H1 (cell line): ENCODE results near the gene OBP2B. TPM values are rescaled to one million over a fixed set of nuclear protein-coding genes. Genes with fewer than 3 reads are reported as not detected.

Source experiments
- CTCF ChIA-PET: fragments of 300-600 bp; sonication (Branson Sonifier 250); formaldehyde crosslinking; loops from one replicate; lab custom pipeline; 2021; ENCODE audit not compliant: partially characterized antibody; lab: Charles Lee
- POLR2A ChIA-PET: fragments of 300-600 bp; sonication (Branson Sonifier 250); formaldehyde crosslinking; loops from one replicate; lab custom pipeline; 2021; ENCODE audit warnings: inconsistent platforms; ENCODE audit not compliant: partially characterized antibody; lab: Charles Lee
- DNase-seq, 2 experiments: peaks; one replicate each; pipeline versions ENCODE4 v3.0.0 to v3.0.0-alpha.2; 2010 to 2022; ENCODE audit warnings: low spot score in 2 of 2, low read depth in 1 of 2, mixed read lengths in 1 of 2
- FAIRE-seq: peaks from 2 replicates; lab custom pipeline; 2011; peaks lifted over from hg19 to GRCh38; lab: Jason Lieb, UNC
- H2AFZ ChIP-seq: 2 replicates; pipeline ENCODE4 v1.8.1; 2012; ENCODE audit warnings: low read length, inconsistent platforms
- H2AK5ac ChIP-seq: 2 replicates; pipeline ENCODE4 v1.6.1; 2013; ENCODE audit warnings: low read depth, low read length
- H2BK120ac ChIP-seq: replicated peaks from 2 replicates; pipeline ENCODE3; 2013; ENCODE audit warnings: low read depth, low read length, inconsistent platforms
- H2BK12ac ChIP-seq: 2 replicates; pipeline ENCODE4 v1.6.1; 2013; ENCODE audit warnings: low read depth, low read length
- H2BK15ac ChIP-seq: 2 replicates; pipeline ENCODE4 v1.6.1; 2013; ENCODE audit warnings: low read length
- H2BK20ac ChIP-seq: 2 replicates; pipeline ENCODE4 v1.6.1; 2013; ENCODE audit warnings: low read length
- H2BK5ac ChIP-seq: 2 replicates; pipeline ENCODE4 v1.6.1; 2013; ENCODE audit warnings: low read depth, low read length
- H3K14ac ChIP-seq: 2 replicates; pipeline ENCODE4 v1.6.1; 2013; ENCODE audit warnings: inconsistent platforms; ENCODE audit not compliant: insufficient read length
- H3K18ac ChIP-seq: 2 replicates; pipeline ENCODE4 v1.6.1; 2013; ENCODE audit warnings: low read length; ENCODE audit errors: extremely low read depth
- H3K23ac ChIP-seq: 2 replicates; pipeline ENCODE4 v1.6.1; 2013; ENCODE audit warnings: inconsistent platforms; ENCODE audit not compliant: insufficient read length
- H3K23me2 ChIP-seq: 2 replicates; pipeline ENCODE4 v1.6.1; 2013; ENCODE audit warnings: low read depth, low read length
- H3K27ac ChIP-seq: 2 replicates; pipeline ENCODE4 v1.6.1; 2011; ENCODE audit warnings: low read depth, low read length, inconsistent platforms
- H3K27me3 ChIP-seq, 4 experiments: replicated peaks in 1 of 4; 1 replicate in 1 of 4; 2 replicates in 3 of 4; pipeline versions ENCODE4 v1.6.1 to v1.8.1; 2011 to 2013; ENCODE audit warnings: low read length in 3 of 4, mild to moderate bottlenecking in 3 of 4, inconsistent platforms in 2 of 4, mixed read lengths in 2 of 4, moderate library complexity in 1 of 4; ENCODE audit not compliant: control insufficient read depth in 3 of 4, insufficient read depth in 3 of 4; ENCODE audit errors: extremely low read depth in 1 of 4
- H3K36me3 ChIP-seq, 4 experiments: 2 replicates each; pipeline versions ENCODE4 v1.6.1 to v1.8.1; 2011 to 2013; ENCODE audit warnings: mild to moderate bottlenecking in 4 of 4, low read length in 3 of 4, moderate library complexity in 2 of 4, control low read depth in 1 of 4, inconsistent platforms in 1 of 4; ENCODE audit not compliant: insufficient read depth in 4 of 4, control insufficient read depth in 2 of 4
- H3K4ac ChIP-seq: replicated peaks from 2 replicates; pipeline ENCODE3; 2013; ENCODE audit warnings: low read length, low read depth, mixed read lengths, inconsistent platforms; ENCODE audit not compliant: insufficient read length
- H3K4me1 ChIP-seq, 4 experiments: replicated peaks in 1 of 4; 1 replicate in 1 of 4; 2 replicates in 3 of 4; pipeline versions ENCODE4 v1.6.1 to v1.8.1; 2011 to 2013; ENCODE audit warnings: low read length in 3 of 4, inconsistent platforms in 2 of 4, mixed read lengths in 1 of 4; ENCODE audit not compliant: insufficient read depth in 4 of 4, control insufficient read depth in 3 of 4
- H3K4me2 ChIP-seq, 2 experiments: 2 replicates each; pipeline versions ENCODE4 v1.6.1 to v1.8.1; 2011 to 2013; ENCODE audit warnings: low read depth in 2 of 2, low read length in 2 of 2, control low read depth in 1 of 2, inconsistent platforms in 1 of 2, mild to moderate bottlenecking in 1 of 2; ENCODE audit not compliant: insufficient read depth in 1 of 2
- H3K4me3 ChIP-seq, 4 experiments: fragments of 200-600, 300-600 bp in 1 of 4; sonication (generic), shearing (Covaris generic), sonication (Bioruptor Twin) in 1 of 4; 2 replicates each; pipeline versions ENCODE4 v1.5.1 to v1.8.1; 2011 to 2016; ENCODE audit warnings: low read length in 4 of 4, low read depth in 3 of 4, control low read depth in 2 of 4, inconsistent platforms in 2 of 4, mild to moderate bottlenecking in 2 of 4, mixed read lengths in 1 of 4, moderate library complexity in 1 of 4; ENCODE audit not compliant: insufficient read depth in 2 of 4; ENCODE audit errors: extremely low read depth in 1 of 4
- H3K56ac ChIP-seq: replicated peaks from 2 replicates; pipeline ENCODE3; 2013; ENCODE audit warnings: low read depth, mild to moderate bottlenecking, mixed read lengths, low read length, inconsistent platforms; ENCODE audit not compliant: insufficient read length
- H3K79me1 ChIP-seq: 2 replicates; pipeline ENCODE4 v1.6.1; 2013; ENCODE audit warnings: low read depth, low read length, control low read depth
- H3K79me2 ChIP-seq, 2 experiments: 2 replicates each; pipeline versions ENCODE4 v1.6.1 to v1.8.1; 2012 to 2013; ENCODE audit warnings: low read length in 2 of 2, mild to moderate bottlenecking in 2 of 2, inconsistent platforms in 1 of 2; ENCODE audit not compliant: insufficient read depth in 2 of 2, control insufficient read depth in 1 of 2
- H3K9ac ChIP-seq, 4 experiments: replicated peaks in 1 of 4; 1 replicate in 1 of 4; 2 replicates in 3 of 4; pipeline versions ENCODE4 v1.6.1 to v1.8.1; 2011 to 2013; ENCODE audit warnings: low read depth in 3 of 4, low read length in 3 of 4, control low read depth in 2 of 4, mild to moderate bottlenecking in 2 of 4, moderate library complexity in 2 of 4, inconsistent platforms in 1 of 4; ENCODE audit errors: extremely low read depth in 1 of 4
- H3K9me3 ChIP-seq, 2 experiments: 2 replicates each; pipeline versions ENCODE4 v1.6.1 to v1.8.1; 2012 to 2013; ENCODE audit warnings: mild to moderate bottlenecking in 2 of 2, moderate library complexity in 2 of 2, control low read depth in 1 of 2, inconsistent platforms in 1 of 2, low read depth in 1 of 2, low read length in 1 of 2, mixed read lengths in 1 of 2; ENCODE audit not compliant: insufficient read depth in 2 of 2
- H4K20me1 ChIP-seq, 2 experiments: replicated peaks in 1 of 2; 2 replicates each; pipeline versions ENCODE3 to v1.8.1; 2011 to 2013; ENCODE audit warnings: inconsistent platforms in 2 of 2, low read length in 2 of 2, mild to moderate bottlenecking in 1 of 2; ENCODE audit not compliant: insufficient read depth in 2 of 2, control insufficient read depth in 1 of 2
- H4K5ac ChIP-seq: 2 replicates; pipeline ENCODE4 v1.6.1; 2013; ENCODE audit warnings: low read length, low read depth, mixed read lengths, inconsistent platforms; ENCODE audit not compliant: insufficient read length
- H4K8ac ChIP-seq: 2 replicates; pipeline ENCODE4 v1.8.0; 2013; ENCODE audit warnings: mild to moderate bottlenecking, moderate library complexity, low read length, inconsistent platforms; ENCODE audit not compliant: insufficient read depth; ENCODE audit errors: extremely low read depth
- H4K91ac ChIP-seq: replicated peaks from 2 replicates; pipeline ENCODE3; 2013; ENCODE audit warnings: low read length, mixed read lengths, inconsistent platforms; ENCODE audit not compliant: insufficient read length
- BACH1 ChIP-seq: IDR thresholded peaks from 2 replicates; pipeline ENCODE4 v1.6.1; 2012; ENCODE audit warnings: low read length, improper control_type of control experiment
- CTBP2 ChIP-seq: IDR thresholded peaks from 2 replicates; pipeline ENCODE4 v1.7.0; 2011; ENCODE audit warnings: borderline replicate concordance, mild to moderate bottlenecking, moderate library complexity, mixed read lengths, low read length; ENCODE audit not compliant: insufficient read depth, insufficient read length
- GTF2F1 ChIP-seq: IDR thresholded peaks from 2 replicates; pipeline ENCODE4 v1.6.1; 2012; ENCODE audit warnings: low read depth, low read length, improper control_type of control experiment, borderline replicate concordance
- JUN ChIP-seq: IDR thresholded peaks from 2 replicates; pipeline ENCODE4 v1.6.1; 2011; ENCODE audit warnings: low read depth, mild to moderate bottlenecking, improper control_type of control experiment, low read length
- RAD21 ChIP-seq, 2 experiments: IDR thresholded peaks in 1 of 2; conservative IDR thresholded peaks in 1 of 2; 2 replicates each; pipeline ENCODE4 v1.6.1; 2011; ENCODE audit warnings: low read depth in 2 of 2, low read length in 2 of 2, improper control_type of control experiment in 1 of 2, inconsistent platforms in 1 of 2, mild to moderate bottlenecking in 1 of 2, moderate library complexity in 1 of 2
- RFX5 ChIP-seq: IDR thresholded peaks from 2 replicates; pipeline ENCODE4 v1.6.1; 2011; ENCODE audit warnings: low read depth, low read length, improper control_type of control experiment, borderline replicate concordance
- RNF2 ChIP-seq: fragments of 200-900, 300-1000 bp; sonication (generic); IDR thresholded peaks from 2 replicates; pipeline ENCODE4 v1.7.1; 2016; ENCODE audit warnings: borderline replicate concordance, low read depth, mild to moderate bottlenecking, antibody characterized with exemption, low read length; ENCODE audit not compliant: poor library complexity, severe bottlenecking; ENCODE audit errors: missing control alignments
- SP1 ChIP-seq: IDR thresholded peaks from 2 replicates; pipeline ENCODE4 v1.6.1; 2011; ENCODE audit warnings: low read depth, low read length
- SUZ12 ChIP-seq: fragments of 200-600 bp; sonication (generic); IDR thresholded peaks from 2 replicates; pipeline ENCODE4 v1.6.1; 2012; ENCODE audit warnings: mild to moderate bottlenecking, inconsistent platforms, low read length, moderate library complexity, mixed read lengths
- TCF12 ChIP-seq: IDR thresholded peaks from 2 replicates; pipeline ENCODE4 v1.6.1; 2011; ENCODE audit warnings: low read depth, mild to moderate bottlenecking, low read length
- TEAD4 ChIP-seq: IDR thresholded peaks from 2 replicates; pipeline ENCODE4 v1.6.1; 2012; ENCODE audit warnings: low read depth, low read length, inconsistent platforms, mixed read lengths
- ZNF274 ChIP-seq: IDR thresholded peaks from 2 replicates; pipeline ENCODE4 v1.7.0; 2012; ENCODE audit warnings: low read length, borderline replicate concordance; ENCODE audit errors: extremely low read depth
- WGBS, 2 experiments: shearing (Covaris generic) in 1 of 2; methylation state at CpG; one replicate each; pipeline versions ENCODE4 v1.1.6 to v1.1.7; 2013 to 2015; ENCODE audit warnings: low lambda C conversion rate in 2 of 2, mixed read lengths in 2 of 2, inconsistent platforms in 1 of 2, low coverage in 1 of 2, missing lambda C conversion rate in 1 of 2; ENCODE audit not compliant: insufficient replicate concordance in 2 of 2, insufficient coverage in 1 of 2, insufficient read length in 1 of 2; ENCODE audit errors: extremely low coverage in 1 of 2, missing lambda C conversion rate in 1 of 2; 5-methylcytosine and 5-hydroxymethylcytosine counted together
- polyA plus RNA-seq, 7 experiments: library from polyadenylated mRNA; depleted of rRNA in 3 of 7; stranded (reverse) in 5 of 7; unstranded in 2 of 7; fragments of >200 nt in 5 of 7; fragments of 200-250 nt in 2 of 7; gene quantifications; 1 replicate in 5 of 7; 2 replicates in 1 of 7; 4 replicates in 1 of 7; pipeline versions ENCODE4 v1.2.1 to v1.2.3, GENCODE V29; 2011 to 2013; ENCODE audit warnings: missing spikeins in 2 of 7, mixed read lengths in 2 of 7
- total RNA-seq: library from RNA; stranded (reverse); fragmentation: NEBNext Ultra II Directional; extraction: Animal tissue kit (Norgen Biotek cat#: 25700); gene quantifications from 2 replicates; pipeline ENCODE4 v1.2.1, GENCODE V29; 2021

OBP2B gene
- total and polyA plus RNA-seq, 2 of the 8 experiments (the other 6 are each of a cell fraction or from before 2014, with no cell fraction given) = not detected

- H3K23ac ChIP-seq = no peak overlapping the region
- no peak for FAIRE-seq
- H3K14ac ChIP-seq = no peak overlapping the region
- H2BK15ac ChIP-seq = no peak overlapping the region
- H4K20me1 ChIP-seq = no peaks in the 10 kb centered on the region
- no peak overlapping the region for H3K9ac ChIP-seq
- H3K56ac ChIP-seq = no peak overlapping the region
- H3K4me1 ChIP-seq = no peaks in the 10 kb centered on the region
- no peak overlapping the region for H2AFZ ChIP-seq
- no peak overlapping the region for H4K91ac ChIP-seq
- CTCF ChIA-PET = interaction anchor here (0.8 to 1.7 kb wide), 2 partner anchors 16 to 18 kb away, joined by 3 to 8 read pairs; no protein-coding TSS in a partner anchor
- no peaks in the 10 kb centered on the region for H3K79me2 ChIP-seq
- H3K27me3 ChIP-seq = peaks cover 7 to 54% (median 35%) of the 10 kb centered on the region in 4 experiments
- H2BK20ac ChIP-seq = no peak overlapping the region
- H3K27ac ChIP-seq = no peak overlapping the region
- H3K36me3 ChIP-seq = no peaks in the 10 kb centered on the region
- H2BK12ac ChIP-seq = no peak overlapping the region
- H3K18ac ChIP-seq = no peak overlapping the region
- H3K4me2 ChIP-seq = no peak overlapping the region
- no peak overlapping the region for H3K4me3 ChIP-seq
- H3K79me1 ChIP-seq = no peaks in the 10 kb centered on the region
- H2BK120ac ChIP-seq = no peak overlapping the region
- H3K4ac ChIP-seq = no peak overlapping the region
- no peak overlapping the region for H2BK5ac ChIP-seq
- WGBS, 2 experiments = 77% methylated on average over 5 of the region's 8 CpGs; no CpG with 5 or more reads in 1 of the 2 experiments
- POLR2A ChIA-PET = no interaction called here
- H3K23me2 ChIP-seq = no peaks in the 10 kb centered on the region; the same call in 1 of the 2 replicates
- H3K9me3 ChIP-seq = no peaks in the 10 kb centered on the region
- H2AK5ac ChIP-seq = no peak overlapping the region
- H4K8ac ChIP-seq = no peak overlapping the region
- DNase-seq = no peak
- H4K5ac ChIP-seq = no peak overlapping the region
- TF ChIP-seq ZNF274 (no peak), TCF12 (no peak), RAD21 (IDR thresholded peaks at IDR 0.05 in 1 of 2, conservative IDR thresholded peaks at IDR 0.05 in 1 of 2; ENCODE audit: low read depth in 2 of 2, low read length in 2 of 2) (no peak), SP1 (no peak), CTBP2 (no peak), JUN (no peak), BACH1 (no peak), TEAD4 (no peak), GTF2F1 (no peak), RFX5 (no peak), SUZ12 (no peak), RNF2 (no peak)
Observed at GRCh38 chr9:133204993-133205336, 4.1 kb downstream of the OBP2B start.
